Trophoblast cell (in vitro differentiated cells and primary cell): ENCODE data around the gene CCDC57.

Experiments used
- DNase-seq, 2 donors: peaks; one replicate each; pipeline ENCODE4 v3.0.0-alpha.2; 2016
- H2AFZ ChIP-seq: 2 replicates; pipeline ENCODE4 v1.6.1; 2013; ENCODE audit warnings: low read length, moderate library complexity, mild to moderate bottlenecking; ENCODE audit not compliant: insufficient read depth, poor library complexity
- H2AK5ac ChIP-seq: 2 replicates; pipeline ENCODE4 v1.6.1; 2013; ENCODE audit warnings: mild to moderate bottlenecking, low read length
- H2BK120ac ChIP-seq: 2 replicates; pipeline ENCODE4 v1.6.1; 2013; ENCODE audit warnings: low read length, mild to moderate bottlenecking, moderate library complexity; ENCODE audit not compliant: insufficient read depth, poor library complexity
- H2BK12ac ChIP-seq: 2 replicates; pipeline ENCODE4 v1.6.1; 2013; ENCODE audit warnings: mild to moderate bottlenecking, low read length, moderate library complexity
- H2BK5ac ChIP-seq: 2 replicates; pipeline ENCODE4 v1.6.1; 2013; ENCODE audit warnings: low read length, low read depth, moderate library complexity, mild to moderate bottlenecking; ENCODE audit not compliant: poor library complexity
- H3K14ac ChIP-seq: 2 replicates; pipeline ENCODE4 v1.6.1; 2013; ENCODE audit warnings: mild to moderate bottlenecking, low read length
- H3K18ac ChIP-seq: 2 replicates; pipeline ENCODE4 v1.6.1; 2013; ENCODE audit warnings: mild to moderate bottlenecking, low read length
- H3K23ac ChIP-seq: 2 replicates; pipeline ENCODE4 v1.6.1; 2013; ENCODE audit warnings: low read length
- H3K27ac ChIP-seq: 2 replicates; pipeline ENCODE4 v1.5.1; 2013; ENCODE audit warnings: low read depth, mild to moderate bottlenecking, inconsistent platforms, low read length, moderate library complexity
- H3K27me3 ChIP-seq: 2 replicates; pipeline ENCODE4 v1.6.1; 2013; ENCODE audit warnings: inconsistent platforms, mild to moderate bottlenecking, low read length, moderate library complexity; ENCODE audit not compliant: insufficient read depth
- H3K36me3 ChIP-seq, 2 experiments: 1 replicate in 1 of 2; 2 replicates in 1 of 2; pipeline ENCODE4 v1.6.1; 2013; ENCODE audit warnings: low read length in 2 of 2, mild to moderate bottlenecking in 2 of 2, moderate library complexity in 1 of 2; ENCODE audit not compliant: insufficient read depth in 2 of 2, control insufficient read depth in 1 of 2
- H3K4ac ChIP-seq: 2 replicates; pipeline ENCODE4 v1.6.1; 2013; ENCODE audit warnings: low read depth, mild to moderate bottlenecking, low read length, moderate library complexity
- H3K4me1 ChIP-seq, 2 experiments: 1 replicate in 1 of 2; 2 replicates in 1 of 2; pipeline ENCODE4 v1.6.1; 2013; ENCODE audit warnings: low read length in 2 of 2, mild to moderate bottlenecking in 2 of 2, moderate library complexity in 1 of 2; ENCODE audit not compliant: insufficient read depth in 2 of 2, control insufficient read depth in 1 of 2
- H3K4me2 ChIP-seq: 2 replicates; pipeline ENCODE4 v1.6.1; 2013; ENCODE audit warnings: inconsistent platforms, mild to moderate bottlenecking, low read length, moderate library complexity
- H3K4me3 ChIP-seq: 2 replicates; pipeline ENCODE4 v1.5.1; 2013; ENCODE audit warnings: mild to moderate bottlenecking, low read depth, low read length, inconsistent platforms
- H3K79me1 ChIP-seq: one replicate; pipeline ENCODE4 v1.6.1; 2013; ENCODE audit warnings: low read length
- H3K79me2 ChIP-seq: 2 replicates; pipeline ENCODE4 v1.6.1; 2013; ENCODE audit warnings: low read length, mild to moderate bottlenecking; ENCODE audit not compliant: control insufficient read depth, insufficient read depth, poor library complexity
- H3K9ac ChIP-seq: 2 replicates; pipeline ENCODE4 v1.6.1; 2013; ENCODE audit warnings: mild to moderate bottlenecking, low read length
- H3K9me3 ChIP-seq: 2 replicates; pipeline ENCODE4 v1.6.1; 2013; ENCODE audit warnings: low read depth, mild to moderate bottlenecking, control low read depth, inconsistent platforms, low read length; ENCODE audit not compliant: insufficient read depth
- H4K12ac ChIP-seq: 2 replicates; pipeline ENCODE4 v1.6.1; 2013; ENCODE audit warnings: low read depth, mild to moderate bottlenecking, low read length, moderate library complexity
- H4K8ac ChIP-seq: 2 replicates; pipeline ENCODE4 v1.6.1; 2013; ENCODE audit warnings: low read depth, mild to moderate bottlenecking, low read length, moderate library complexity
- H4K91ac ChIP-seq: one replicate; pipeline ENCODE4 v1.6.1; 2013; ENCODE audit warnings: low read depth, mild to moderate bottlenecking, low read length, moderate library complexity
- WGBS: extraction: QIAGEN DNeasy Blood & Tissue Kit; methylation state at CpG from one replicate; pipeline ENCODE4 v1.1.7; 2013; ENCODE audit warnings: missing lambda C conversion rate; ENCODE audit not compliant: insufficient read length, insufficient coverage; ENCODE audit errors: extremely low coverage; 5-methylcytosine and 5-hydroxymethylcytosine counted together

Gene CCDC57

GRCh38 chr17:82088838-82089722 lies 123.6 kb downstream of the CCDC57 start:
- Histone ChIP-seq H3K9ac (no peak overlapping the region), H2AFZ (no peak overlapping the region), H3K23ac (no peak overlapping the region), H2AK5ac (no peak overlapping the region), H4K91ac (no peak overlapping the region), H3K4ac (no peak overlapping the region), H3K4me1 (no peaks in the 10 kb centered on the region), H3K14ac (no peak overlapping the region), H3K27ac (no peak overlapping the region), H2BK12ac (no peak overlapping the region), H3K4me2 (no peak overlapping the region), H2BK120ac (no peak overlapping the region), H3K79me2 (peaks cover 1% of the 10 kb centered on the region), H3K4me3 (no peak overlapping the region), H3K36me3 (peaks cover 98 to 99% of the 10 kb centered on the region in 2 experiments), H4K12ac (no peak overlapping the region), H4K8ac (no peak overlapping the region), H2BK5ac (no peak overlapping the region), H3K27me3 (no peaks in the 10 kb centered on the region), H3K9me3 (peaks cover 11% of the 10 kb centered on the region), H3K18ac (no peak overlapping the region), H3K79me1 (no peaks in the 10 kb centered on the region)
- no CpG with 5 or more reads among the region's 47 CpGs for WGBS
- no peak for DNase-seq

- no peak for DNase-seq
- Histone ChIP-seq H3K27ac (no peak overlapping the region), H3K79me2 (no peaks in the 10 kb centered on the region), H3K79me1 (no peaks in the 10 kb centered on the region), H2AFZ (no peak overlapping the region), H3K4me2 (no peak overlapping the region), H4K12ac (no peak overlapping the region), H3K9ac (no peak overlapping the region), H3K18ac (no peak overlapping the region), H3K4ac (no peak overlapping the region), H2AK5ac (no peak overlapping the region), H3K27me3 (no peaks in the 10 kb centered on the region), H3K36me3 (peaks cover 99 to 100% of the 10 kb centered on the region in 2 experiments), H4K91ac (no peak overlapping the region), H4K8ac (no peak overlapping the region), H3K4me3 (no peak overlapping the region), H3K14ac (no peak overlapping the region), H2BK120ac (no peak overlapping the region), H3K23ac (no peak overlapping the region), H2BK12ac (no peak overlapping the region), H3K9me3 (peaks cover 8% of the 10 kb centered on the region), H2BK5ac (no peak overlapping the region), H3K4me1 (no peaks in the 10 kb centered on the region)
- WGBS: no CpG with 5 or more reads among the region's 48 CpGs
These were observed 124.4 kb downstream of the CCDC57 start for GRCh38 chr17:82087961-82088837.

GRCh38 chr17:82086941-82087906 lies 125.4 kb downstream of the CCDC57 start:
- Histone ChIP-seq H3K36me3 (peaks cover 100% of the 10 kb centered on the region in 2 experiments), H3K23ac (no peak overlapping the region), H3K27me3 (no peaks in the 10 kb centered on the region), H2BK5ac (no peak overlapping the region), H2AFZ (no peak overlapping the region), H2AK5ac (no peak overlapping the region), H4K91ac (no peak overlapping the region), H3K79me1 (no peaks in the 10 kb centered on the region), H3K79me2 (no peaks in the 10 kb centered on the region), H3K4me3 (no peak overlapping the region), H2BK12ac (no peak overlapping the region), H3K14ac (no peak overlapping the region), H3K18ac (no peak overlapping the region), H3K9ac (no peak overlapping the region), H3K4me2 (no peak overlapping the region), H4K12ac (no peak overlapping the region), H3K9me3 (peaks cover 6% of the 10 kb centered on the region), H4K8ac (no peak overlapping the region), H3K4me1 (no peaks in the 10 kb centered on the region), H3K4ac (no peak overlapping the region), H2BK120ac (no peak overlapping the region), H3K27ac (no peak overlapping the region)
- no CpG with 5 or more reads among the region's 39 CpGs for WGBS
- DNase-seq: no peak
